SK-N-MC (cell line): ENCODE data around the gene PCDHGA1.

Experiments
- EZH2 ChIP-seq: fragments of 200-600 bp; sonication (generic); IDR thresholded peaks from one replicate; pipeline ENCODE4 v1.6.1; 2017; ENCODE audit warnings: antibody characterized with exemption
- FOXP2 ChIP-seq: optimal IDR thresholded peaks from 2 replicates; pipeline ENCODE3; 2011; ENCODE audit warnings: mild to moderate bottlenecking, moderate library complexity; ENCODE audit not compliant: insufficient read depth; ENCODE audit errors: extremely low read length, control extremely low read depth
- POLR2AphosphoS5 ChIP-seq: IDR thresholded peaks from 2 replicates; pipeline ENCODE4 v1.6.1; 2012; ENCODE audit warnings: mild to moderate bottlenecking, low read depth, low read length, borderline replicate concordance

- no peak for TF ChIP-seq POLR2AphosphoS5
- TF ChIP-seq EZH2: no peak
- TF ChIP-seq FOXP2: no peak
Observed at GRCh38 chr5:141419074-141419880, 89.0 kb downstream of the PCDHGA1 start.
